COLO829 (cell line): ENCODE results near the gene NCBP2.

Source experiments
- DNase-seq: peaks from one replicate; pipeline ENCODE4 v3.0.0; 2012; ENCODE audit warnings: low spot score

Gene NCBP2

DNA sequence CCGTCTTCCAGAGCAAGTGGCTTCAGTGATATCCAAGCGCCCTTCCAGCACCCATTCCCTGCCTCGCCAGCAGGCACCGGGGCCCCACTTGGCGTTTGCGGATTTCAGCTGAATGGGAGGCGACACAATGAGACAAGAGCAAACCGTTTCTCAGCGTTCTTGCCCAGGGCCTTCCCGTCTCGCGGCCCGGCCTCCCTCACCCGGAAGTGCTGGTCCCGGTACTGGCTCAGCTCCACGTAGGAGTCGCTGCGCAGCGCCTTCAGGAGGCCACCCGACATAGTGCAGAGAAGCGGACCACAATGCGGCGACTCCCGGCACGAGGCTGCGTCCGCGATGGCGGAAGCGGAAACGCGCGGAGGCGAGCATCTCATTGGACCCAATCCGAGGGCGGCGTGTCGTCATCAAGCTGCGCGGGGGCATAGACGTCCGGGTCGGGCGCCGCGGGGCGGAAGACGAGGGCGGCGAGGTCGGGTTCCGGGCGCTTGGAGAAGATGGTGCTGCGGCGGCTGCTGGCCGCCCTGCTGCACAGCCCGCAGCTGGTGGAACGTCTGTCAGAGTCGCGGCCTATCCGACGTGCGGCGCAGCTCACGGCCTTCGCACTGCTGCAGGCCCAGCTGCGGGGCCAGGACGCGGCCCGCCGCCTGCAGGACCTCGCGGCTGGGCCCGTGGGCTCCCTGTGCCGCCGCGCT, at the start of gene NCBP2:
NCBP2 (minus strand) TSS at position 303 of the 689 bp plus-strand sequence; CDS start at position 278, 25 bp downstream.
- DNase-seq = peak; percentile 97

DNA sequence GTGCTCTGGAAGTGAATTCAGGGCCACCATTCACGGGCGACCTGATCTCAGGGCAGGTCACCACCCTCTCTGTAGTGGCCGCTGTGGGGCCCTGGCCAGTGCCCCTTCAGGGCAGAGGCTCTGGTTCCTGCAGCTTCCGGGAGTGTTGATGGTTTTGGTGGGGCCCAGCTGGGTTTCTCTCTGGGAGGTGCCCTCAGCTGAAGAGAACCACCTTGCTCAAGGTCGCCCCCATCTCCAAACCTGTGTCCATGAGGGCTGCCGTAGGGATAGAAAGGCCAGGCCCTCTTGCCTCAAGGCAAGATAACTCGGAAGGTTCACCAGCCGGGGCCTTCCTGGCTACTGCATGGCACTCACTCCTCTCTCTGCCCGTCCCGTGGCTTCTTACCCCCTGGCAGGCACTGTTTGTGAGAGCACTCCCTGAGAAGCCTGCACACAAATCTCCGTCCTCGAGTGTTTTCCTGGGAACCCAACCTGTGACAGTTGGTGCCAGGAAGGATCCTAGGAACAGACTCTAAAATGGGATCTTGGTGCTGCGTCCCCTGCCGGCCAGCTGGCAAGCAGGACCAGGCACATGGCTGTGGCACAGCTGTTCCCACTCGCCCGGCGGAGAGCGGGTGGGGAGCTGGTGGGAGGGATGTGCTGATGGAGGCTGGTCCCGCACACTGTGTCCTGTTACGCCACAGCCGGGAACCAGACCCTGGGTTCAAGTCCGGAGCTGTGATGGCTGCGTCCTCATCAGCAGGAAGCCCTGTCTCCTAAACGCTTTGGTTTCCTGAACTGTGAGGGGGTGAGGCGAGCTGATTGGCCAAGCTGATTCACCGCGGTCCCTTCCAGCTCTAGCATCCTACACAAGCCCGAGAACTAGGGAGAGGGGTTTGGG, 49.5 kb upstream of the NCBP2 start:
- no peak for DNase-seq

DNA sequence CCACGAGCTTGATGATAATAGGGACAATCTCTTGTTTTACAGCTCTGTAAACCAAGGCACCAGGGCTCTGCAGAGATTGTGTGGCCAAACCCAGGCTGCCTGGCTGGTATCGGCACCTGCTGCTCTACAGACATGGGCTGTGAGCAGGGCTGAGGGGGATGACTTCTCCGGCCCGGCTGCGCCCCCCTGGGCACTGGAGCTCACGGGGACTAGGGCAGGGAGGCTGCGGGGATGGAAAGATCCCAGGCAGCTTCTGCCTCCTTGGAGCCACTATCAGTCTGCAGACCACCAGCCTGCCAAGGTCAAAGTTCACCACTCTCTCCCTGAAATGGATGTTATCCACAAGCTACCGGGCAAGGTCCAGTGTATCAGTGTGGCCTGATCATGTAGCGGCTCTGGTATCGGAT, 48.3 kb upstream of the NCBP2 start:
- no peak for DNase-seq

DNA sequence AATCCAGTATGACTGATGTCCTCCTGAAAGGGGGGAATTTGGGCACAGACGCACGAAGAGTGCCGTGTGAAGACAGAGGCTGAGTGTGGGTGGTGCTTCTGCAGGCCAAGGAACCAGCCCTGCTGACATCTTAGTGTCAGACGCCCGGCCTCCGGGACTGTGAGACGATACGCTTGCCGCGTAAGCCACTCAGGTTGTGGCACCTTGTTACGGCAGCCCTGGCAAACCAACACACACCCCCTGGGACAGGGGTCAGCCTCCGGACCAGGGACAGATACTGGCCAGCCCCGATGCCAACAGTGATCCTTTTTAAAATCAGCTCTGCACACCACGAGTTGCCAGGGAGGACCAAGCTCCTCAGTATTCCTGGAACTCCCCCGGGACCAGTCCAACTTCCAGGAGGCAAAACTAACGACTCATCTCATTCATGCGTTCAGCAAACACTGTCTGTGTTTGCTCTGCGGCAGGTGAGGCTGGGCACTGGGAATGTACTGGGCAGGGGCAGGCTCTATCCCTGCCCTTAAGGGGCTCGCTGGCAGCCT, 47.5 kb upstream of the NCBP2 start:
- DNase-seq = no peak

GRCh38 chr3:196988241-196989029, 46.1 kb upstream of the NCBP2 start:
- DNase-seq = no peak

GRCh38 chr3:196987022-196987421, 44.7 kb upstream of the NCBP2 start:
- DNase-seq = no peak

- no peak for DNase-seq
Observed at GRCh38 chr3:196985954-196986885, 43.9 kb upstream of the NCBP2 start.

DNA sequence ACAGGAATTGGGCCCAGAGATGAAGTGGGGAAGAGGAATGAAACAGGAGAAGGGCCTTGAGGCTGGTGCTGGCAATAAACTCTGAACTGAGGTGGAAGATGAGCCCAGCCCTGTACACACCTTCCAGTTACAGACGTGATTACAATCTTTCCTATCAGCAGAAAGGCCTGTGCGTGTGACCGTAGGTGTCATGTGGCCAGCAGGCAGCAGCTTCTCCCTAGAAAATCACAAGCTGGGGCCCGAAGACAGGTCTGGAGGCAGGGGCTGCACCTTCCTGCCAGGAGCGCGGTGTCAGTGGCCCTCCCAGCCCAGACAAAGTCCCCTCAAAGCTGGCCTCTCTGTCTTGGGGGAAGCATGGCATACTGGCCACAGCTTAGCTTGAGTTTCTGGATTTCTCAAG, 43.0 kb upstream of the NCBP2 start:
- no peak for DNase-seq

DNA sequence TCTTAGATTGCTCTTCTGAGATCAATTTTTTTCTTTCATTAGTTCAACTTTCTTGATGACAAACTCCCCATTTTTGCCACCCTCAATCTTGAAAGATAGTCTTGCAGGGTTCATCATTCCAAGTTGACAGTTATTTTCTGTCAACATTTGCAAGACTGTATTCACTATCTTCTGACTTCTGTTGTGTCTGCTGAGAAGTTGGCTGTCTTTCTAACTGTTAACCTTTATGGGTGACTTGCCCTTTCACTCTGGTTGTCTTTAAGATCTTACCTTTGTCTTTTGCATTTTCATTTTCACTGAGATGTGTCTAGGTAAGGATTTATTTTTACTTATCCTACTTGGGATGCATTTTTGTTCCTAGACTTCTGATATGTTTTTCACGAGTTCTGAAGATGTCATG, 40.9 kb upstream of the NCBP2 start:
- DNase-seq = no peak

- DNase-seq = no peak
Observed at GRCh38 chr3:196981657-196982056, 39.3 kb upstream of the NCBP2 start.

GRCh38 chr3:196979545-196979944, 37.2 kb upstream of the NCBP2 start:
- DNase-seq = no peak

GRCh38 chr3:196976941-196977340, 34.6 kb upstream of the NCBP2 start:
- DNase-seq = no peak

- DNase-seq = no peak
Observed at GRCh38 chr3:196975349-196975748, 33.0 kb upstream of the NCBP2 start.

- DNase-seq = no peak
Observed at GRCh38 chr3:196974661-196975060, 32.3 kb upstream of the NCBP2 start.

DNA sequence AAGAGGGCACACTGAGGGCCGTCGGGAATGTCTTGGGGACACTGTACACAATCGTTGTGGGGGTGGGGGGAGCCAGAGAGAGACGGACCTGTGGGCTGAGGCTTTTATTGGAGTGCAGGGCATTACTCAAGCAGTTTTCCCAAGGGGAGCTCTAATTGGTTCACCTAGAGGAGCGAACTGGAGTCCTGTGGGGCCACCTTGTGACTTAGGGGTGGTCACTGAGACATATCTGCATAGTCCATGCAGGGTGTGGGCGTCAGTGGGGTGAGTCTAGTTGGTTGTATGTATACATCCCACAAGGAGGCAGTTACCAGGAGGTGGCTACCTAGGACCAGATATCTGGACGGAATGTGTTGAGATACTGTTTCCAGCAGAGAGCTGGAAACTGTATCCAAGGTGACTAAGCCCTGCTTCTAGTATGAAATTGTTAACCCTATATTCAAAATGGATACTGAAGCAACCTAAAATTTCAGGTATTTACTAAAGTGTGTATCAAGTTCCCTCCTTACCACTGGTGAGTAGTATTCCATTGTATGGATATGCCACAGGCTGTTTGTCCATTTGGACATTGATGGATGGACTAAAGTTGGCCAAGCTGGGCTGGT, 28.9 kb upstream of the NCBP2 start:
- no peak for DNase-seq

GRCh38 chr3:196970547-196971093, 28.3 kb upstream of the NCBP2 start:
- DNase-seq = no peak

DNA sequence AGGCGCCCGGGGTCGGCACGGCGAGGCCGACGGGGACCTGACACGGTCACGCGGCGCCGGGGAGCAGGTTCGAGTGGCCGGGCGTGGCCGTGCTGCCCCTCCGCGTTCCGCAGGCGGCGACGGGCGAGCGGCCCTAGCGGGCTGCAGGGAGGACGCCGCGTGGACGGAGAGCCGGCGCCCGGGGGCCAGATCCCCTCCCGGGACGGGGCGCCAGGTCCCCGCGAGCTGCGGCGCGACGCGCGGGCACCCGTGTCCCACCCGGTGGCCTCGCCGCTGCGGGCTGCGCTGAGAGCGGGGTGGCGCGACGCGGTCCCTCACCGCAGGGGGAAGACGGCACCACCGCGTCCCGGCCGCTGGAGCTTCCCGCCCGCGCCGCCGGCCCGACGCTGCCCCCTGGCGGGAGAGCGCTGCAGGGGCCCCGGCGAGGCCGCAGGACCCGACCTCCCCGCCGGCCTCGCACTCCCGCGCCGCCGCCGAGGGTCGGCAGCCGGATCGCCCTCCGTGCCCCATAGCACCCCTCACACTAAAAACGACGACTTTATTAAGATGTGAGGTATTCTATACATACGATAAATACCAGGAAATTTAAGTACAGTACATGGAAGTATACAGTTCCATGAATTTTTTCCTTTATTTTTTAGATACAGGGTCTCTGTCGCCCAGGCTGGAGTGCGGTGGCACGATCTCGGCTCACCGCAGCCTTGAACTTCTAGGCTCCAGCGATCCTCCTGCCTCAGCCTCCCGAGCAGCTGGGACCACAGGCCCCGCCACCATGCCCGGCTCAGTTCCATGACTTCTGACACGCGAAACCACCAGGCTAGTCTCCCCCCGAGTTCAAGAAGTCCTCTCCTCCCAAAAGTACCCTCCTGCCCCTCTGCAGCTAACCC, 27.6 kb upstream of the NCBP2 start:
- peak; percentile 40 for DNase-seq

GRCh38 chr3:196969134-196969659, 26.9 kb upstream of the NCBP2 start:
- DNase-seq = no peak
